Keratinocyte (primary cell): ENCODE data around the gene TXNDC5. TPM values are rescaled to one million over a fixed set of nuclear protein-coding genes. Genes with fewer than 3 reads are reported as not detected.

Experiments
- DNase-seq: peaks from one replicate; pipeline ENCODE4 v3.0.0-alpha.2; 2011; ENCODE audit warnings: low read depth, missing footprints, low spot score
- FAIRE-seq: peaks from 2 replicates; lab custom pipeline; 2011; peaks lifted over from hg19 to GRCh38; lab: Jason Lieb, UNC
- H2AFZ ChIP-seq: 2 replicates; pipeline ENCODE4 v1.6.0; 2012; ENCODE audit warnings: low read length, control low read depth, inconsistent platforms; ENCODE audit not compliant: control insufficient read depth
- H3K27ac ChIP-seq: 2 replicates; pipeline ENCODE4 v1.5.1; 2011; ENCODE audit warnings: low read length; ENCODE audit not compliant: control insufficient read depth, insufficient read depth
- H3K27me3 ChIP-seq: 3 replicates; pipeline ENCODE4 v1.6.0; 2011; ENCODE audit warnings: low read length; ENCODE audit not compliant: control insufficient read depth, insufficient read depth; ENCODE audit errors: extremely low read depth
- H3K36me3 ChIP-seq, 2 experiments: 2 replicates in 1 of 2; 3 replicates in 1 of 2; pipeline ENCODE4 v1.5.1; 2011; ENCODE audit warnings: low read length in 2 of 2, mild to moderate bottlenecking in 1 of 2; ENCODE audit not compliant: control insufficient read depth in 2 of 2, insufficient read depth in 2 of 2; ENCODE audit errors: extremely low read depth in 1 of 2
- H3K4me1 ChIP-seq: 3 replicates; pipeline ENCODE4 v1.5.1; 2011; ENCODE audit warnings: low read length; ENCODE audit not compliant: control insufficient read depth, insufficient read depth; ENCODE audit errors: extremely low read depth
- H3K4me2 ChIP-seq: 3 replicates; pipeline ENCODE4 v1.6.0; 2011; ENCODE audit warnings: low read depth, low read length; ENCODE audit not compliant: control insufficient read depth, insufficient read depth; ENCODE audit errors: extremely low read depth
- H3K4me3 ChIP-seq, 3 experiments: fragments of 200-600 bp in 1 of 3; sonication (generic) in 1 of 3; 2 replicates in 2 of 3; 3 replicates in 1 of 3; pipeline ENCODE4 v1.5.1; 2011 to 2016; ENCODE audit warnings: low read length in 3 of 3, mild to moderate bottlenecking in 3 of 3, control low read depth in 2 of 3, inconsistent platforms in 1 of 3, low read depth in 1 of 3, mixed read lengths in 1 of 3, mixed run types in 1 of 3, moderate library complexity in 1 of 3; ENCODE audit not compliant: control insufficient read depth in 2 of 3, insufficient read depth in 2 of 3; ENCODE audit errors: extremely low read depth in 1 of 3
- H3K79me2 ChIP-seq: 2 replicates; pipeline ENCODE4 v1.6.0; 2012; ENCODE audit warnings: low read length; ENCODE audit not compliant: control insufficient read depth, insufficient read depth
- H3K9ac ChIP-seq: 3 replicates; pipeline ENCODE4 v1.6.0; 2011; ENCODE audit warnings: low read length; ENCODE audit not compliant: control insufficient read depth, insufficient read depth; ENCODE audit errors: extremely low read depth
- H3K9me1 ChIP-seq: 3 replicates; pipeline ENCODE4 v1.6.0; 2011; ENCODE audit warnings: low read length; ENCODE audit not compliant: control insufficient read depth, insufficient read depth; ENCODE audit errors: extremely low read depth
- H3K9me3 ChIP-seq: 2 replicates; pipeline ENCODE4 v1.5.1; 2012; ENCODE audit warnings: low read depth, low read length; ENCODE audit not compliant: control insufficient read depth
- H4K20me1 ChIP-seq: 3 replicates; pipeline ENCODE4 v1.6.0; 2011; ENCODE audit warnings: low read length; ENCODE audit not compliant: control insufficient read depth, insufficient read depth; ENCODE audit errors: extremely low read depth
- CTCF ChIP-seq, 3 experiments: IDR thresholded peaks in 1 of 3; conservative IDR thresholded peaks in 1 of 3; optimal IDR thresholded peaks in 1 of 3; 2 replicates in 2 of 3; 3 replicates in 1 of 3; pipeline versions ENCODE3 to v1.5.1; 2011; ENCODE audit warnings: low read length in 3 of 3, mild to moderate bottlenecking in 3 of 3, moderate library complexity in 2 of 3, control low read depth in 1 of 3, inconsistent platforms in 1 of 3; ENCODE audit not compliant: insufficient read depth in 2 of 3; ENCODE audit errors: extremely low read depth in 1 of 3
- EZH2 ChIP-seq: IDR thresholded peaks from one replicate; pipeline ENCODE4 v1.6.1; 2012; ENCODE audit warnings: inconsistent platforms, mild to moderate bottlenecking, low read length, moderate library complexity
- dilution Hi-C: fragments of 300-500 bp; cut with MboI; formaldehyde crosslinking; loops from one replicate; pipeline ENCODE4 v1.7.0; 2020; ENCODE audit warnings: low sequenced_read_pairs; ENCODE audit not compliant: extremely low pct_ligation_motif_present
- polyA plus RNA-seq, 5 experiments: library from polyadenylated mRNA; depleted of rRNA in 3 of 5; stranded (reverse) in 3 of 5; stranded (forward) in 1 of 5; unstranded in 1 of 5; fragments of >200 nt; gene quantifications; 1 replicate in 1 of 5; 2 replicates in 3 of 5; 3 replicates in 1 of 5; pipeline versions ENCODE4 v1.2.1 to v1.2.3, GENCODE V29; 2011 to 2012; ENCODE audit warnings: missing spikeins in 2 of 5, low read depth in 1 of 5, low replicate concordance in 1 of 5

Gene TXNDC5
- polyA plus RNA-seq, 1 donor (not counting 4 experiments of a cell fraction or from before 2014, with no cell fraction given): 112 TPM

- Histone ChIP-seq H2AFZ (no peak overlapping the region), H3K9me1 (no peaks in the 10 kb centered on the region), H3K27me3 (no peaks in the 10 kb centered on the region), H3K79me2 (no peaks in the 10 kb centered on the region), H3K4me2 (no peak overlapping the region), H3K9me3 (no peaks in the 10 kb centered on the region), H3K4me1 (no peaks in the 10 kb centered on the region), H3K36me3 (no peaks in the 10 kb centered on the region), H3K27ac (no peak overlapping the region), H3K9ac (no peak overlapping the region), H3K4me3 (no peak overlapping the region), H4K20me1 (no peaks in the 10 kb centered on the region)
- dilution Hi-C loops: no loop called here
- TF ChIP-seq EZH2: no peak
- no peak for TF ChIP-seq CTCF (optimal IDR thresholded peaks at IDR 0.05 in 1 of 3, IDR thresholded peaks at IDR 0.05 in 1 of 3, conservative IDR thresholded peaks at IDR 0.05 in 1 of 3; ENCODE audit: extremely low read depth in 1 of 3, insufficient read depth in 2 of 3, low read length in 3 of 3)
- FAIRE-seq (no peak), DNase-seq (no peak)
These were observed 77.5 kb downstream of the TXNDC5 start for GRCh38 chr6:7832904-7833750.

Other genes with a start within 250 kb of the TXNDC5 start
- 0.05 to 0.48 TPM (median 0.09 TPM) in 3 replicates for gene BMP6, start 184.7 kb downstream of the TXNDC5 start, polyA plus RNA-seq
- 5.0 to 8.8 TPM (median 5.8 TPM) in 3 replicates for gene BLOC1S5, start 153.6 kb upstream of the TXNDC5 start, polyA plus RNA-seq
- gene EEF1E1, start 191.8 kb upstream of the TXNDC5 start, polyA plus RNA-seq: 46.7 to 83.5 TPM (median 58.1 TPM) in 3 replicates